Prostate gland (tissue), 2 donors: Measurements from ENCODE around the gene SPATA31A1. TPM values are rescaled to one million over a fixed set of nuclear protein-coding genes. Genes with fewer than 3 reads are reported as not detected.
"Not testable (repeated sequence)": the region's sequence is repeated elsewhere in the genome, so short reads cannot be mapped to it uniquely, and the experiment has no call there.

ENCODE experiments used
- DNase-seq: peaks from one replicate; pipeline ENCODE4 v3.0.0-alpha.2; 2019; ENCODE audit warnings: low spot score
- H3K27ac ChIP-seq, 2 donors: fragments of 200-600 bp; sonication (generic); 2 replicates each; pipeline ENCODE4 v1.5.1; 2017 to 2019
- H3K27me3 ChIP-seq: fragments of 200-600 bp; sonication (generic); replicated peaks from 2 replicates; pipeline ENCODE4 v1.5.1; 2019; ENCODE audit not compliant: insufficient read depth
- H3K36me3 ChIP-seq, 2 donors: fragments of 200-600 bp; sonication (generic); 1 replicate in 1 of 2; 2 replicates in 1 of 2; pipeline versions ENCODE4 v1.5.1 to v1.8.1; 2017 to 2019
- H3K4me1 ChIP-seq: fragments of 200-600 bp; sonication (generic); replicated peaks from 2 replicates; pipeline ENCODE4 v1.5.1; 2019
- H3K4me3 ChIP-seq, 2 donors: fragments of 200-600 bp; sonication (generic); 2 replicates each; pipeline ENCODE4 v1.5.1; 2017 to 2019
- H3K9me3 ChIP-seq: fragments of 200-600 bp; sonication (generic); 2 replicates; pipeline ENCODE4 v1.5.1; 2017
- WGBS: methylation state at CpG from one replicate; pipeline ENCODE4 v1.1.5; 2018; 5-methylcytosine and 5-hydroxymethylcytosine counted together
- intact Hi-C: fragments of 100-400 bp; cut with DNase I; formaldehyde crosslinking; loops from one replicate; pipeline ENCODE4 v1.14.2; 2022
- total RNA-seq, 2 donors: library from RNA; depleted of rRNA; stranded (reverse); fragments of >200 nt; gene quantifications; one replicate each; pipeline ENCODE4 v1.1.0, GENCODE V29; 2016

Gene SPATA31A1
- total RNA-seq = under 1 TPM in 1 of 2 donors, not detected in 1; 0.51 TPM

- H3K4me1 ChIP-seq, H3K36me3 ChIP-seq, H3K27ac ChIP-seq, H3K4me3 ChIP-seq, H3K9me3 ChIP-seq, DNase-seq, intact Hi-C loops, H3K27me3 ChIP-seq: not testable (repeated sequence)
- whole genome bisulfite sequencing = 100% methylated on average over 1 of the region's 6 CpGs
Observed at GRCh38 chr9:39355369-39355768, at the start of gene SPATA31A1. TSS of gene SPATA31A1 (plus strand) at chr9:39355669. CDS start at chr9:39355731, 62 bp downstream.

GRCh38 chr9:39407261-39408204, 52.1 kb downstream of the SPATA31A1 start:
- intact Hi-C loops = not testable (repeated sequence)

GRCh38 chr9:39411254-39411940, 55.9 kb downstream of the SPATA31A1 start:
- not testable (repeated sequence) for H3K27me3 ChIP-seq
- WGBS = no CpG with 5 or more reads among the region's 1 CpG

More at GRCh38 chr9:39407261-39408204, 52.1 kb downstream of the SPATA31A1 start:
- H3K4me1 ChIP-seq, H3K27ac ChIP-seq, DNase-seq, H3K9me3 ChIP-seq, H3K4me3 ChIP-seq, H3K36me3 ChIP-seq, H3K27me3 ChIP-seq: not testable (repeated sequence)
- no CpG with 5 or more reads among the region's 2 CpGs for WGBS

More at GRCh38 chr9:39411254-39411940, 55.9 kb downstream of the SPATA31A1 start:
- H3K27ac ChIP-seq, H3K4me1 ChIP-seq, H3K4me3 ChIP-seq, H3K9me3 ChIP-seq, H3K36me3 ChIP-seq, intact Hi-C loops, DNase-seq: not testable (repeated sequence)

Other genes with a start within 250 kb of the SPATA31A1 start
- gene CNTNAP3, start 67.5 kb upstream of the SPATA31A1 start, total RNA-seq = 1 to 10 TPM; 8.2 to 8.3 TPM